Measurements from ENCODE around the gene IL11RA. TPM values are rescaled to one million over a fixed set of nuclear protein-coding genes. Genes with fewer than 3 reads are reported as not detected.

The IL11RA gene
- total and polyA plus RNA-seq, 9 of the 15 experiments (the other 6 are each of a cell fraction or from before 2014, with no cell fraction given): 0.11 to 5.8 (median 2.8) TPM

DNA sequence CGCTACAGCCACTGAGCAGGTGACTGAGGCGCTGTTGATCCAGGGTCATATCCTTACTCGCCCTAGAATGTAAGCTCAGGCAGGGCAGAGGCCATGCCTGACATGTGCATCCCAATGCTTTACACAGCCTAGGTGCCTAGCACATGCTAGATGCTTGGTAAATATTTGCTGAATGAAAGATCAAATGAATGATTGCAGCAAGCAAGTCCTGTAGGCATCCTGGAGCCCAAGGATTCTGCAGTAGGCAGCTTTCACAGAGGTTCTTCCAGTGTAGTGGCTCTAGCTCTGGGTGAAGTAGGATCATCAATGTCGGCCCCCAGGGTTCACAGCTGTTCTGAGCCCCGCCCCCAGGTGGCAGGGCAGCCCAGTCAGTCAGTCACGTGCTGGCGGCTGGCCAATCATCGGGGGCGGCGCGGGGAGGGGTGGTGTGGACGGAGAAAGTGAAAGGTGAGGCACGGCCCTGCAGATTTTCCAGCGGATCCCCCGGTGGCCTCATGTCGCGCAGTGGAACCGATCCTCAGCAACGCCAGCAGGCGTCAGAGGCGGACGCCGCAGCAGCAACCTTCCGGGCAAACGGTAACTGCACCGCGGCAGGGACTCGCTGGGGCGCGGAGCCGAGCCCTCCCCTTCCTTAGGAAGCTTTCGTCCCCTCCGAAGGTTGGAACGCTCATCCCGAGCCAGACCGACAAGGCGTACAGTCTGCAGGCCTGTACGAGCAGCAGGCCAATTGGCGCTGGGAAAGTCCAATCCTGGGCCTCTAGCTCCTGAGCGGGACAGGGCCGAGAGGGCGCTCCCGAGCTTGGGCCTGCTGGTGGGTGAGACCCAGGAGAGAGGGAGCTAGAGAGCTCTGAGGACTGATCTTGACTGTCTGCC is 5.5 kb upstream of the IL11RA start, which contains the start of gene GALT (continued):
- TF ChIP-seq, protein P1, sequence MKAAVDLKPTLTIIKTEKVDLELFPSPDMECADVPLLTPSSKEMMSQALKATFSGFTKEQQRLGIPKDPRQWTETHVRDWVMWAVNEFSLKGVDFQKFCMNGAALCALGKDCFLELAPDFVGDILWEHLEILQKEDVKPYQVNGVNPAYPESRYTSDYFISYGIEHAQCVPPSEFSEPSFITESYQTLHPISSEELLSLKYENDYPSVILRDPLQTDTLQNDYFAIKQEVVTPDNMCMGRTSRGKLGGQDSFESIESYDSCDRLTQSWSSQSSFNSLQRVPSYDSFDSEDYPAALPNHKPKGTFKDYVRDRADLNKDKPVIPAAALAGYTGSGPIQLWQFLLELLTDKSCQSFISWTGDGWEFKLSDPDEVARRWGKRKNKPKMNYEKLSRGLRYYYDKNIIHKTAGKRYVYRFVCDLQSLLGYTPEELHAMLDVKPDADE (conservative IDR thresholded peaks at IDR 0.05; ENCODE audit: control insufficient read depth, low read depth, low read length): 0 out of 2 replicates have a peak, but pooled peaks have one; percentile 20
- TF ChIP-seq MCM7 (IDR thresholded peaks at IDR 0.05) (no peak), ILK (tag; IDR thresholded peaks at IDR 0.05; ENCODE audit: borderline replicate concordance, low read depth) (no peak), RHOXF2B (CRISPR knock-in tag; conservative IDR thresholded peaks at IDR 0.05) (no peak), ZNF561 (CRISPR knock-in tag; conservative IDR thresholded peaks at IDR 0.05) (no peak), MEF2A (IDR thresholded peaks at IDR 0.05; ENCODE audit: control insufficient read depth, low read depth, low read length) (no peak), GTF2E2 (tag; IDR thresholded peaks at IDR 0.05) (no peak), ZNF707 (CRISPR knock-in tag; conservative IDR thresholded peaks at IDR 0.05) (no peak), ZNF699 (CRISPR knock-in tag; IDR thresholded peaks at IDR 0.05; ENCODE audit: insufficient replicate concordance) (no peak), NR2C2 (CRISPR knock-in tag; IDR thresholded peaks at IDR 0.05) (no peak), NR2C2 (tag; IDR thresholded peaks at IDR 0.05) (peak; percentile 81), ZNF232 (CRISPR knock-in tag; IDR thresholded peaks at IDR 0.05) (no peak), ZNF830 (CRISPR knock-in tag; IDR thresholded peaks at IDR 0.05) (no peak), BCL6 (CRISPR knock-in tag; IDR thresholded peaks at IDR 0.05) (no peak), FOSL1 (tag; conservative IDR thresholded peaks at IDR 0.05) (peak; percentile 27; the same call in 1 of the 2 replicates), SETDB1 (IDR thresholded peaks at IDR 0.05; ENCODE audit: low read length) (no peak), CXXC5 (CRISPR knock-in tag; IDR thresholded peaks at IDR 0.05) (peak; percentile 52), RBM25 (IDR thresholded peaks at IDR 0.05; ENCODE audit: low read depth, low read length, severe bottlenecking) (peak; percentile 68), NRF1 (conservative IDR thresholded peaks at IDR 0.05 in 1 of 2, IDR thresholded peaks at IDR 0.05 in 1 of 2) (peak in 1 of 2 experiments; percentile 57; a peak in 2 of 4 replicates), NFATC3 (IDR thresholded peaks at IDR 0.05) (no peak), ARNT (IDR thresholded peaks at IDR 0.05) (no peak), TAF7 (tag; IDR thresholded peaks at IDR 0.05) (no peak), SMARCE1 (IDR thresholded peaks at IDR 0.05) (no peak), ZNF133 (CRISPR knock-in tag; IDR thresholded peaks at IDR 0.05) (no peak), ZNF444 (CRISPR knock-in tag; IDR thresholded peaks at IDR 0.05) (no peak), ZBTB7A (IDR thresholded peaks at IDR 0.05; ENCODE audit: borderline replicate concordance, control insufficient read depth, low read depth, low read length) (no peak), ZC3H11A (IDR thresholded peaks at IDR 0.05; ENCODE audit: low read depth, low read length) (no peak), FOXK2 (conservative IDR thresholded peaks at IDR 0.05 in 1 of 2, IDR thresholded peaks at IDR 0.05 in 1 of 2; ENCODE audit: low read depth in 2 of 2) (peak; percentile 37 to 70; a peak in 3 of 4 replicates)
- TF ChIP-seq, protein P2, sequence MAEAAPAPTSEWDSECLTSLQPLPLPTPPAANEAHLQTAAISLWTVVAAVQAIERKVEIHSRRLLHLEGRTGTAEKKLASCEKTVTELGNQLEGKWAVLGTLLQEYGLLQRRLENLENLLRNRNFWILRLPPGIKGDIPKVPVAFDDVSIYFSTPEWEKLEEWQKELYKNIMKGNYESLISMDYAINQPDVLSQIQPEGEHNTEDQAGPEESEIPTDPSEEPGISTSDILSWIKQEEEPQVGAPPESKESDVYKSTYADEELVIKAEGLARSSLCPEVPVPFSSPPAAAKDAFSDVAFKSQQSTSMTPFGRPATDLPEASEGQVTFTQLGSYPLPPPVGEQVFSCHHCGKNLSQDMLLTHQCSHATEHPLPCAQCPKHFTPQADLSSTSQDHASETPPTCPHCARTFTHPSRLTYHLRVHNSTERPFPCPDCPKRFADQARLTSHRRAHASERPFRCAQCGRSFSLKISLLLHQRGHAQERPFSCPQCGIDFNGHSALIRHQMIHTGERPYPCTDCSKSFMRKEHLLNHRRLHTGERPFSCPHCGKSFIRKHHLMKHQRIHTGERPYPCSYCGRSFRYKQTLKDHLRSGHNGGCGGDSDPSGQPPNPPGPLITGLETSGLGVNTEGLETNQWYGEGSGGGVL (CRISPR knock-in tag; IDR thresholded peaks at IDR 0.05): no peak
